Thoracic aorta (tissue), 2 donors: ENCODE measurements around the gene HMG20A. TPM values are rescaled to one million over a fixed set of nuclear protein-coding genes. Genes with fewer than 3 reads are reported as not detected.
"Not testable (repeated sequence)": the region's sequence is repeated elsewhere in the genome, so short reads cannot be mapped to it uniquely, and the experiment has no call there.

Source experiments
- ATAC-seq: fragments of 150-250 bp; one replicate; pipeline ENCODE4 v1.8.0; 2017; ENCODE audit warnings: low read depth; ENCODE audit not compliant: insufficient number of reproducible peaks, low FRiP score
- DNase-seq: peaks from one replicate; pipeline ENCODE4 v3.0.0-alpha.2; 2020; ENCODE audit warnings: low spot score
- H3K27ac ChIP-seq, 2 donors: fragments of 200-600 bp; sonication (generic); 1 replicate in 1 of 2; 2 replicates in 1 of 2; pipeline ENCODE4 v1.5.1; 2016; ENCODE audit warnings: mild to moderate bottlenecking in 2 of 2, moderate library complexity in 2 of 2
- H3K27me3 ChIP-seq: fragments of 200-600 bp; sonication (generic); replicated peaks from 2 replicates; pipeline ENCODE4 v1.6.0; 2016; ENCODE audit warnings: mild to moderate bottlenecking; ENCODE audit not compliant: insufficient read depth
- H3K36me3 ChIP-seq: fragments of 200-600 bp; sonication (generic); one replicate; pipeline ENCODE4 v1.5.1; 2016
- H3K4me1 ChIP-seq, 2 donors: fragments of 200-600 bp; sonication (generic); 1 replicate in 1 of 2; 2 replicates in 1 of 2; pipeline versions ENCODE4 v1.5.1 to v1.6.0; 2016; ENCODE audit warnings: low read depth in 2 of 2, mild to moderate bottlenecking in 1 of 2; ENCODE audit not compliant: control insufficient read depth in 1 of 2
- H3K4me3 ChIP-seq: fragments of 200-600 bp; sonication (generic); 2 replicates; pipeline ENCODE4 v1.5.1; 2016; ENCODE audit warnings: mild to moderate bottlenecking
- H3K9me3 ChIP-seq: fragments of 200-600 bp; sonication (generic); 2 replicates; pipeline ENCODE4 v1.5.1; 2016
- total RNA-seq, 2 donors: library from RNA; depleted of rRNA; stranded (reverse); fragments of >200 nt; gene quantifications; one replicate each; pipeline versions ENCODE4 v1.1.0 to v1.2.3, GENCODE V29; 2016
- TF ChIP-seq, protein P1 (sequence below): fragments of 200-600 bp; sonication (generic); IDR thresholded peaks from one replicate; pipeline ENCODE4 v1.5.1; 2019; ENCODE audit warnings: antibody characterized with exemption

Gene HMG20A
- total RNA-seq, 2 donors from 2014 or later = 25.7 to 47.3 TPM

DNA sequence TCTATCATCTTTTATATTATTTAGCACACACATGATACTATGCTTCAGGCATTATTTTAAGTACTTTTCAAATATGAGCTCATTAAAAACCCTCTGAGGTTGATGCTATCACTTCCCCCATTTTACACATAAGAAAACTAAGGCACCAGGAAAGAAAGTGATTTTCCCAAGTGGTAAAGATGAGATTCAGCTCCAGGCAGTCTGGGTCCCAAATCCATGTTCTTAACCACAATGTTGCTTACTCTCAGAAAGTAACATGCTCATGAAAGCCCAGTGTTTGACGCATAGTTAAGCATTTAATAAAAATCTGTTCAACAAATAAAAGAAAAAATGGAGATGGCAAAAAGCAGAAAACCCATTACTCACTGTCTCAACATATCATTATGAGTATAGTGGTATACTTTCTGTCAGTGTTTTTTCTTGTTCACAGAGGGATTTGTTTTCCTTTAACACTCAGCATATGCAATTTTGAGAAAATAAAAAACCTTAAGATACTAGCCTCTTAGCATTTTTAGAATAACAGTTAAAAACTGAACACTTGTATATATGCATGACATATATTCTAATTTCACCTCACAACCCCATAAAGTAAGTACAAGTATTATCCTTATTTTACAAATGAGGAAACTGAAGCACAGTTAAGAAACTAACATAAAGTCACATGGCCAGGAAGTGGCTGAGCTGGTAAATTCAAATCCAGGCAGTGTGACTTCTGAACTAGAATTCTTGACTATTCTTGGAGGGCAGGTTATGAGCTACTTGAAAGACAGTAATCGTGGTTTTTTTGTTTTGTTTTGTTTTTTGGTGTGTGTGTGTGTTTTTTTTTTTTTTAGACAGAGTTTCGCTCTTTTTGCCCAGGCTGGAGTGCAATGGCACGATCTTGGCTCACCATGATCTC lies 11.2 kb upstream of the HMG20A start:
- Histone ChIP-seq H3K27me3 (no peaks in the 10 kb centered on the region), H3K27ac (no peak overlapping the region), H3K9me3 (no peaks in the 10 kb centered on the region), H3K4me1 (peaks cover 4 to 10% of the 10 kb centered on the region in 2 donors), H3K4me3 (no peak overlapping the region), H3K36me3 (no peaks in the 10 kb centered on the region)
- TF ChIP-seq, protein P1, sequence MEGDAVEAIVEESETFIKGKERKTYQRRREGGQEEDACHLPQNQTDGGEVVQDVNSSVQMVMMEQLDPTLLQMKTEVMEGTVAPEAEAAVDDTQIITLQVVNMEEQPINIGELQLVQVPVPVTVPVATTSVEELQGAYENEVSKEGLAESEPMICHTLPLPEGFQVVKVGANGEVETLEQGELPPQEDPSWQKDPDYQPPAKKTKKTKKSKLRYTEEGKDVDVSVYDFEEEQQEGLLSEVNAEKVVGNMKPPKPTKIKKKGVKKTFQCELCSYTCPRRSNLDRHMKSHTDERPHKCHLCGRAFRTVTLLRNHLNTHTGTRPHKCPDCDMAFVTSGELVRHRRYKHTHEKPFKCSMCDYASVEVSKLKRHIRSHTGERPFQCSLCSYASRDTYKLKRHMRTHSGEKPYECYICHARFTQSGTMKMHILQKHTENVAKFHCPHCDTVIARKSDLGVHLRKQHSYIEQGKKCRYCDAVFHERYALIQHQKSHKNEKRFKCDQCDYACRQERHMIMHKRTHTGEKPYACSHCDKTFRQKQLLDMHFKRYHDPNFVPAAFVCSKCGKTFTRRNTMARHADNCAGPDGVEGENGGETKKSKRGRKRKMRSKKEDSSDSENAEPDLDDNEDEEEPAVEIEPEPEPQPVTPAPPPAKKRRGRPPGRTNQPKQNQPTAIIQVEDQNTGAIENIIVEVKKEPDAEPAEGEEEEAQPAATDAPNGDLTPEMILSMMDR = no peak
- ATAC-seq (no peak), DNase-seq (no peak)

DNA sequence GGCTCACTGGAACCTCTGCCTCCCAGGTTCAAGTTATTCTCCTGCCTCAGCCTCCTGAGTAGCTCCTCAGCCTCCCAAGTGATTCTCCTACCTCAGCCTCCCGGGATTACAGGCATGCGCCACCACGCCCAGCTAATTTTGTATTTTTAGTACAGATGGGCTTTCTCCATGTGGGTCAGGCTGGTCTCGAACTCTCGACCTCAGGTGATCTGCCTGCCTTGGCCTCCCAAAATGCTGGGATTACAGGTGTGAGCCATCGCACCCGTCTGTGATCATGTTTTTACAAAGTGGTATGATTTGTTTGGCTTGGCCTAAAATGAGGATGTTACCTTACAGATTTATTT lies 10.6 kb upstream of the HMG20A start:
- H3K4me1 ChIP-seq = peaks cover 4 to 10% of the 10 kb centered on the region in 2 donors
- not testable (repeated sequence) for ATAC-seq, H3K27me3 ChIP-seq, H3K4me3 ChIP-seq, H3K9me3 ChIP-seq, DNase-seq, H3K27ac ChIP-seq, H3K36me3 ChIP-seq

DNA sequence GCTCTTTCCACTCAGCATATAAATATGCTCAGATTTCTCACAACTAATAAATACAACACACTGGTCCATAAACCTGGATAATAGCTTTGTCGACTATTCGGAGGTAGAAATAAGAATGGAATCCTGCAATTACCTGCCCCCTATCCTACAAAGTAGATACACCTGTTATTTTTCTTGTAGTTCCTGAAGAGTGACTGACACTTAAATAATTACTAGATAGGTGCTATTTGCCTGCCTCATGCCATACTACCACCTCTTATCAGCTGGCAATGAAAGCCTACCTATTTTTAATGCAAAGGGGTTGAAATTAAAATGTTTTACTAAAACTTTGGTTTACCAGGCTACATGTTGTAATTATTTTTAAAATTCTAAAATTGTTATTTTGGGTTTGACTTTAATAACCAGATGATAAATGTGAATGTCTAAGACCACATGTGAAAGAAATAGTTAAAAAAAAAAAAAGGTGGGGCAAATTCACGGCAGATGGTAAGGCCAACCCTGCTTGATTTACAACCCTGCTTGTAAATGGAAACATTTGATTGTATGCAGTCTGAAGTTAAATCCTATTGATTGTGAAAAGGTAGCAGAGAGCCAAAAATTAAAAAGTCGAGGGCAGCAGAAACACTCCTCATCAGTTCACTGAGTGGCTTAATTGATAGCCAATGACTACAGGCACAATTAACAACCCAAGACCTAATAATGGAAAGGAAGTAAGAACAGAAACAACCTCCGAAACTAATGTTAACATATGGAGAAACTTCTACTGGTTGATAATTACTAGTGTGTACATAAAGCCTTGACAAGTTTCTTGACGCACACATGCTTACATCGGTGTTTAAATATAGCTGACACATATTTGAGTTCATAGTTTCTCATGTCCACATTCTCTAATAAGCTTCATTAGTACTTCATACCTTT lies 9.7 kb upstream of the HMG20A start:
- no peaks in the 10 kb centered on the region for H3K36me3 ChIP-seq
- no peak overlapping the region for H3K27ac ChIP-seq
- H3K4me1 ChIP-seq = peaks cover 8 to 10% of the 10 kb centered on the region in 2 donors
- no peaks in the 10 kb centered on the region for H3K9me3 ChIP-seq
- no peak for DNase-seq
- H3K27me3 ChIP-seq = no peaks in the 10 kb centered on the region
- no peak overlapping the region for H3K4me3 ChIP-seq
- TF ChIP-seq, protein P1 = no peak
- no peak for ATAC-seq

DNA sequence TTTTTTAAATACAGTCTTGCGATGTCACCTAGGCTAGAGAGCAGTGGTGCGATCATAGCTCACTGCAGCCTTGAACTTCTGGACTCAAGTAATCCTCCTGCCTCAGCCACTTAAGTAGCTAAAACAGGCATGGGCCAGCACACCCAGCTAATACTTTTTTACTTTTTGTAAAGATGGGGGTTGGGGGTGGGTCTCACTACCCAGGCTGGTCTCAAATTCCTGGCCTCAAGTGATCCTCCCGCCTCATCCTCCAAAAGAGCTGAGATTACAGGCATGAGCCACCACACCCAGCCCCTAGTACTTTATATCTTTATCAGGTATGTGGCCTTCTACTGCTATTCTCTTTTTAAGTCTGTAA lies 9.1 kb upstream of the HMG20A start:
- TF ChIP-seq, protein P1 = no peak
- no peak overlapping the region for H3K27ac ChIP-seq
- no peaks in the 10 kb centered on the region for H3K27me3 ChIP-seq
- DNase-seq (no peak), ATAC-seq (no peak)
- no peaks in the 10 kb centered on the region for H3K36me3 ChIP-seq
- peaks cover 8 to 17% of the 10 kb centered on the region in 2 donors for H3K4me1 ChIP-seq
- no peak overlapping the region for H3K4me3 ChIP-seq
- H3K9me3 ChIP-seq = no peaks in the 10 kb centered on the region

DNA sequence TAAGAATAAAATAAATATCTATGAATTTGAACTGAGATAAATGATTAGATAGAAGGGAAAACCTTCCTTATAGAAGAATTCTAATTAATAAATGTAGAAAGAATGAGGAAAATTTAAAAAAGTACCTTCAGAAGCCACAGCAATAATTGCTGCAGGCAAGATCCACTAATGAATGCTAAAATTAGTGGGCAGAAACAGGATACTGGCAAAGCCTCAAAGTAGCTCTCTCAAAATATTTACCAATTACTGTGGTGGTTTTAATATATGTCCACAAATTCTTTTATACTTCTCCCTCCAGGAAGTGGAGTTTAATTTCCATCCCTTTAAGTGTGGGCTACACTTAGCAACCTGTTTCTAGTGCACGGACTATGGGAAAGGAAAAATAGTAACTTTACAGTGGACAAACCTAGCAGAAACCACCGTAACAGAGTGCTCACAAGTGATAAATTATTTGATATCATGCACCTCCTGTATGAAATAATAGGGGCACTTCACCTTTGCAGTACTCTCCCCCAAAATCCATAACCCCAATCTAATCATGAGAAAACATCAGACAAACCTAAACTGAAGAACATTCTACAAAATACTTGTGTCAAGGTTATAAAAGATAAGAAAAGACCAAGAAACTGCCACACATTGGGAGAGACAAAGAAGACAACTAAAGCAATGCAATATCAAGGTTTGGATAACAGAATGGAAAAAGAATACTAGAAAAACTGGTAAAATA lies 7.6 kb upstream of the HMG20A start:
- Histone ChIP-seq H3K36me3 (no peaks in the 10 kb centered on the region), H3K4me3 (no peak overlapping the region), H3K9me3 (no peaks in the 10 kb centered on the region), H3K4me1 (peaks cover 13 to 19% of the 10 kb centered on the region in 2 donors), H3K27ac (no peak overlapping the region), H3K27me3 (no peaks in the 10 kb centered on the region)
- DNase-seq = no peak
- TF ChIP-seq, protein P1 = no peak
- no peak for ATAC-seq
